IPS-11a (cell line): ENCODE results near the gene SNRNP70.
"Not testable (repeated sequence)": the region's sequence is repeated elsewhere in the genome, so short reads cannot be mapped to it uniquely, and the experiment has no call there.

Experiments
- H3K4me3 ChIP-seq: one replicate; pipeline ENCODE4 v1.5.1; 2013; ENCODE audit warnings: low read depth, low read length, control low read depth

Gene SNRNP70

DNA sequence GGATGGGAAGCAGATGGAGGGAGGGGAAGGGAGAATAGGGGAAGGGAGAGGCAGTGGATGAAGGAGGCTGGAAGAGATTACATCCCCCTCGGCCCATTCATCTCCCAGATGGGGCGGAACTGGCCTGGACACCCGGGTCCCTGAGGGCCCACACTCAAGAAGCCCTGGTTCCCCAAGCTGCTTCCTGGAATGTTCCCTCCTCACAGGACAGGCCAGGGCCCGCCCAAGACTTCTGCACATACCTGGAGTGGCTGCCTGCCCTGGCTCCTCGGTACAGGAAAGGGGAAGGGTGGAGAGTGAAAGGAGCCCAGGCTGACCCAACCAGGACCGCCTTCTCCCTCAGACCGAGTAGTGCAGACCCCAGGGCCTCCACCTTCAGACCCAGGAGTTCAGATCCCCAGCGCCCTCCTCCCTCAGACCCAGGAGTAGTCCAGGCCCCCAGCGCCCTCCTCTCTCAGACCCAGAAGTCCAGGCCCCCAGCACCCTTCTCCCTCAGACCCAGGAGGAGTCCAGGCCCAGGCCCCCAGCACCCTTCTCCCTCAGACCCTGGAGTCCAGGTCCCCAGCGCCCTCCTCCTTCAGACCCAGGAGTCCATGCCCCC, 21.1 kb upstream of the SNRNP70 start:
- peak overlapping the region; percentile 24 for H3K4me3 ChIP-seq

DNA sequence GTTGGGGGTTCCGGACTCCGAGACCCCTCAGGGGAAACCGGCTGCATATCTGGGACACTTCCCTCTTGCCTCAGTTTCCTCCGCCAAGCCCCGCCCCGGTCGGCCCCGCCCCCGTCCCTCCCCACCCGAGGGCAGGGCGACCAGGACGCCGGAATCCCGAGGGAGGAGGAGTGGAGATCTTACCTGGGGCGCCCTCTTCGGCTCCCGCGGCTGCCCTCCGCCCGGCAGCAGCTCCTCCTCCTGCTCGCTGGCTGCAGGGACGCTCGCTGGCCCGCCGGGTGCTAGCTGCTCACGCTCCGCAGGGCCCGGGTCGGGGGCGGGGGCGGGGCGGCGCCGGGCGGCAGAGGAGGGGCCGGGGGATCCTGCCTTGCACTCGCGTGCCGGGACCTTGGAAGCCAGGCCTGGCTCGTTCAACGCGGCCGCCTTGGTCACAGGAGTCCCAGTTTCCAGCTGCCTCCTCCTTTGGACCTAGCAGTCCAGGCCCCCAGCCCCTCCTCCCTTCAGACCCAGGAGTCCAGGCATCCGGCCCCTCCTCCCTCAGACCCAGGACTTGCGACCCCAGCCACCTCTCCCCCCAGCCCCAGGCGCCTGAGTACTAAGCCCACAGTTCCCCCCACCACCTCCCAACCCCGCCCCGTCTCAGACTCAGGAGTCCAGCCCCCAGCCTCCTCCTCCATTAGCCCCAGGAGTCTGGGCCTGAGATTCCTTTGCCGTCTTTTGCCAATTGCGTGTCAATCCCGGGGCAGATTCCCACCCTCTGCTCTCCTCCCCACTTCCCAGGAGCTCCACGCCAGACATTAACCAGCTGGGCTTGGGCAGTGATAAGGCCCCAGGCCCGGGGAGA, 20.3 kb upstream of the SNRNP70 start, which contains the start of gene NTF4:
TSS of gene NTF4 (minus strand) at position 51 of the 844 bp plus-strand sequence. CDS start 2,821 bp downstream, outside the sequence.
- H3K4me3 ChIP-seq: peak within 1 kb of the TSS; percentile 24

DNA sequence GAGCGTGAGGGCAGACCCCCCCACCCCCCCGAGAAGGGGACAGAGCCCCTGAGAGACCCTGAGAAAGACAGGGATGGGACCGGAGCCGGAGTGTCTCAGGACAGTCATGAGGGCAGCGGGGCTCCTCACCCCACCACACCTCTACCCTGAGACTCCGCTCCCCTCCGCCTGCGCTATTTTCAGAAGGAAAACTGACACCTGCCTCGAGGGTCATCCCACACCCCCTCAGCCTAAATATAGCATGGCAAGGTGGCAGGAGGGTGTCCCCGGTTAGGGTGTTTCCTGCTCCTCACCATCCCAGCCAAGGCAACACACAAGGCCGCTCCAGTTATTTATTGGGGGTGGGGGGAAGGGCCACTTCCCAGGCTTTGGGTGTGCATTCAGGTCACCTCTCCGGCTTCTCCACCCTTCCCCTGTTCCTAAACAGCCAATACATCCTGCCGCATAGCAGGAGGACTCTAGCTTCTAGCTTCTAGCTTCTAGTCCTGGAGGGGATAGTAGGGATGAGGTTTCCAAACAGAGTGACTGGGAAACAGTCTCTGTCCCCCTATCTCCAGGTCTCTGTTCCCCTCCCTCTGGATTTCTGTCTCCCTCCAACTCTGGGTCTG, 19.2 kb upstream of the SNRNP70 start:
- H3K4me3 ChIP-seq: no peak overlapping the region

DNA sequence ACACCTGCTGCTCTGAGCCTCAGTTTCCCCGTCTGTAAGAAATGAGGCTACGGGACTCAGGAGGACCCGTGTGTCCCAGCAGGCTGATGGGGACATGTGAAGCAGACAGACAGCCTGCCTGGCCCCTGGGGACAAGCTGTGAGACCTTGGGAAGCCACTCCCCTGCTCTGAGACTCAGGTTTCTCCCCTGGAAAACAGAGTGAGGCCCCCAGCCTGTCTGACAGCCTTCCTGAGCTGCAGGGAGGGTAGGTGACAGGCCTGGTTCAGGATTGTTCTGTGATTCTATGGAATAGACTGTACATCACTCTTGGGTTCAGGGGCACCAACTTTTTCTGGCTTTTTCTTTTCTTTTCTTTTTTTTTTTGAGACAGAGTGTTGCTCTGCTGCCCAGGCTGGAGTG, 17.7 kb upstream of the SNRNP70 start:
- no peak overlapping the region for H3K4me3 ChIP-seq

DNA sequence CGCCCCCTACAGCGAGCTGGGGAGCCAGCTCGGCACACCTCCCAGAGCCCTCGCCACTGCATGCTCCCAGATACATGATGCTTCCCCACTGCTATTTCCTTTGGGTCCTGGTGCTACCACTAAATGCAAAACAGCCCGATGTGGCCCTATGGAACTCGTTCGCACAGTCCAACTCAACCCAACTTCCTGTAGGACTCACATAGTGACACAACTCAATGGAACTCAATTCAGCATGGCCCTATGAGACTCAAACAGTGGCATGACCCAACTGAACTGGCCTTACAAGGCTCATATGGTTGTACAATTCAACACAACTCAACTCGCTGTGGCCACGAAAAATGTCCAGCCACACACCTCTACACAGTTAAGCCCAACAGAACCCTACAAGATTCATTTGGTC, 16.2 kb upstream of the SNRNP70 start:
- no peak overlapping the region for H3K4me3 ChIP-seq

DNA sequence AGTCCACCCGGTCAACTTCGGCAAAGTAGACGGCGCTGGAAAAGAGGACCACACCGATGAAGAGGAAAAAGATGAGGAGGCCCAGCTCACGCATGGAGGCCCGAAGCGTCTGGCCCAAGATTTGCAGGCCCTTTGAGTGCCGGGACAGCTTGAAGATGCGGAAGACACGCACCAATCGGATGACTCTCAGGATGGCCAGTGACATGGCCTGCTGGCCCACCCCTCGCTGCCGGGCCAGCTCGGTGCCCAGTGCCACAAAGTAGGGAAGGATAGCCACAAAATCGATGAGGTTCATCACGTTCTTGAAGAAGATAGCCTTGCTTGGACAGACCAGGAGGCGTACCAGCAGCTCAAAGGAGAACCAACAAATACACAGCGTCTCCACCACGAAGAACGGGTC, 14.8 kb upstream of the SNRNP70 start:
- no peak overlapping the region for H3K4me3 ChIP-seq

DNA sequence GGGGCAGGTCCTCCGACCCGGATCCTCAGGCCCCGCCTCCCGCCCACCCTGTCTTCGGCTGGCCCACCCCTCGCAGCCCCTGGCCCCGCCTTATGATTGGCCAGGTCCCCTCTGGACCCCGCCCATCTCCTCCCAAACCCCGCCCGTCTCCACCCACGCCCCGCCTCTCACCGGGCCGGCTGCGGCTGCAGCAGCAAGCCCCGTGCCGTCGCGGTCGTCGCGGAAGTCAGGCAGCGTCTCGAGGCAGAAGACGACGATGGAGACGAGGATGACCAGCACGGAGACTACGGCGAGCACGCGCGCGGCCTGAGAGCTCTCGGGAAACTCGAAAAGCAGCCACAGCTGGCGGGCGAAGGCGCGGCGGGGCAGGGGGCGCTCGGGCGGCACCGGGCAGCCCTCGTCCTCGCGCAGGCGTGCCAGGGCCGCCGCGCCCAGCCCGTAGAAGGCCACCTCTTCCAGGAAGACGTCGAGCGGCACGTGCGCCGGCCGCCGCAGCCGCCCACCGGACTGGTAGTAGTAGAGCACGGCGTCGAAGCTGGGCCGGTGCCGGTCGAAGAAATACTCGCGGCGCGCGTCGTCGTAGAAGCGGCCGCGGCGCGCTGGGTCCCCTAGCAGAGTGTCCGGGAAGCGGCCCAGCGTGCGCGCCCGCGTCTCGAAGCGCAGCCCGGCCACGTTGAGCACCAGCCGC, 13.2 kb upstream of the SNRNP70 start:
- no peak overlapping the region for H3K4me3 ChIP-seq

DNA sequence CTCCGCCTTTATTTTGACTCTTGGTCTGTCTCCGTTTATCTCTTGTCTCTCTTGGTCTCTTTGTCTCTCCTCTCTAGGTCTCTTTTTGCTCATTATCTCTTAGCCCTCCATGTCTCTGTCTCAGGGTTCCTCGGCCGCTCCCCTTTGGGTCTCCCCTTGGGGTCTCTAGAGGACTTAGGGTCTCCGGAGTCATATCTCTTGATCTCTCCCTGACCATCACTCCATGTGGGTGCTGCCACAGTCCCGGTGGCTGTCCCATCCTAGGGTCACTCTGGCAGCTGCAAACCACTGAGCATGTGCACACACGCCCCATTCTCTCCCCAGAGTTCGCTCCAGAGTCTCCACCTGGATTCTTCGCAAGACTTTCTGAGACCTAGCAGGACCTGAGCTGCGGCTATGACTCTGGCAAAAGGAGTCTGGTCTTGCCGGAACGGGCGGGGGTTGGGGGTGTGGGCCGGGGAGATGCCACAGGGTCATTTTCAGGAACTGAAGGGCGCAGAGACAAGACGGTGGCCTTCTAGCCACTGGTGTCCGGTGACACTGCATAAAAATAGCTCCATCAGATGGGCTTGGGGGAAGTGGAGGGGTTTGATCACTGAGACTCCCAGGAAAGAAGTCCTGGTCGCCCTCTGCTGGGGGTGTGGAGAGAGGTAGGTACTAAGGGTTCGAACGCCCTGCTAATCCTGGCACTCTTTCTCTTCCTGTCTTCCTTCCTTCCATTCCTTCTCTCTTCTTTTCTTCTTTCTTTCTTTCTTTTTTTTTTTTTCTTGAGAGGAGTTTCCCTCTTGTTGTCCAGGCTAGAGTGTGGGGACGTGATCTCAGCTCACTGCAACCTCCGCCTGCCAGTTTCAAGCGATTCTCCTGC, 11.5 kb upstream of the SNRNP70 start:
- H3K4me3 ChIP-seq: no peak overlapping the region

DNA sequence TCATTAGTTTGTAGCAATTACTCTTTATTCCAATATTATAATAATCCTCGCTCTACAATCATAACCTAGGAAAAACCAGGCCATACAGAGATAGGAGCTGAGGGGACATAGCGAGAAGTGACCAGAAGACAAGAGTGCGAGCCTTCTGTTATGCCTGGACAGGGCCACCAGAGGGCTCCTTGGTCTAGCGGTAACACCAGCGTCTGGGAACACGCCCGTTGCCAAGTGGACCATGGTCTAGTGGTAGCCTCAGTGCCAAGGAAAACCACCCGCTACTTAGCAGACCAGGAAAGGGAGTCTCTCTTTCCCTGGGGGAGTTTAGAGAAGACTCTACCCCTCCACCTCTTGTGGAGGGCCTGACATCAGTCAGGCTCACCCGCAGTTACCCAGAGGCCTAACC, 10.4 kb upstream of the SNRNP70 start:
- not testable (repeated sequence) for H3K4me3 ChIP-seq

DNA sequence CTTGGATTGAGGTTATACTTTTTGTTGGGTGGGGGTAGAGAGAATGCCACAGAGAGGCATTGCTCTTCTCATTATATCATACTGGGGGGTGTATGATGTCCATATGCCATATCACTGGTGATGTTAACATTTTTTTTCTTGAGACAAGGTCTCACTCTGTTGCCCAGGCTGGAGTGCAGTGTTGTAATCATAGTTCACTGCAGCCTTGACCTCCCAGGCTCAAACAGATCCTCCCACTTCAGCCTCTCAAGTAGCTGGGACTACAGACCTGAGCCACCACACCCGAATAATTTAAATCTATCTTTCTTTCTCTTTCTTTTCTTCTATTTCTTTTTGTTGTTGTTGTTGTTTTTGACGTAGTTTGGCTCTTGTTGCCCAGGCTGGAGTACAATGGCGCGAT, 4.9 kb upstream of the SNRNP70 start:
- H3K4me3 ChIP-seq: no peak overlapping the region

DNA sequence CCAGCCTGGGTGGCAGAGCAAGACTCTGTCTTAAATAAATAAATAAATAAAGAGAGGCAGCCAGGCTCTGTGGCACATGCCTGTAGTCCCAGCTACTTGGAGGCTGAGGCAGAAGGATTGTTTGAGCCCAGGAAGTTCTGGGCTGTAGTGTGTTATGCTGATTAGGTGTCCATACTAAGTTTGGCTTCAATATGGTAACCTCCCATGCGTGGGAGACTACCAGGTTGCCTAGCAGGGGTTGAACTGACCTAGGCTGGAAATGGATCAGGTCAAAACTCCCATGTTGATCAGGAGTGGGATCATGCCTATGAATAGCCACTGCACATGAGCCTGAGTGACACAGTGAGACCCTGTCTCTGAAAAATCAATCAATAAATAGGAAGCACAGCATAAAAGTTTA, 4.0 kb upstream of the SNRNP70 start:
- H3K4me3 ChIP-seq: no peak overlapping the region

DNA sequence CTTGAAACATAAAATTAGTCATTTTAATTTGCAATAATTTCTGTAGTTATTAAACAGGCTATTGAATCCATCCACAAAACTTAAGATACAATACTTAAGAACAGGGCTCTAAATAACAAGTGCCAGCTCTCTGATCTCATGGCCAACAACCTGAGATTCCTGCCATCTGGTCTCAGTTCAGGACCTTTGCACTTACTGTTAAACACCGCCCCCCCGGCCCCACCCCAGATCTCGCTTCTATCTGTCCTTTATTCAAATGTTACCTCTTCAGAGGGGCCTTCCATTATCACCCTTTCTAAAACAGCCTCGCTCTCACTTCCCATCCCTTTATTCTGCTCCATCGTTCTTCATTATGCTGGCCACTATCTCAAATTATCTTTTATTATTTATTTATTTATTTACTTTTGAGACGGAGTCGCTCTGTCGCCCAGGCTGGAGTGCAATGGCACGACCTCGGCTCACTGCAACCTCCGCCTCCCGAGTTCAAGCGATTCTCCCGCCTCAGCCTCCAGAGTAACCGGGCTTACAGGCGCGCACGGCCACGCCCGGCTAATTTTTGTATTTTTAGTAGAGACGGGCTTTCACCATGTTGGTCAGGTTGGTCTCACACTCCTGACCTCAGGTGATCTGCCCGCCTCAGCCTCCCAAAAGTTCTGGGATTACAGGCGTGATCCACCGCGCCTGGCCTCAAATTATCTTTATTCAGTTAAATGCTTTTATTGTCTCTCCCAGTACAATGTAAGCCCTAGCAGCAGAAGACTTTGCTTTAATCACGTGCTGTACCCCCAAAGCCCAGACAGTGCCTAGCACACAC, 838 bp upstream of the SNRNP70 start:
- no peak overlapping the region for H3K4me3 ChIP-seq

DNA sequence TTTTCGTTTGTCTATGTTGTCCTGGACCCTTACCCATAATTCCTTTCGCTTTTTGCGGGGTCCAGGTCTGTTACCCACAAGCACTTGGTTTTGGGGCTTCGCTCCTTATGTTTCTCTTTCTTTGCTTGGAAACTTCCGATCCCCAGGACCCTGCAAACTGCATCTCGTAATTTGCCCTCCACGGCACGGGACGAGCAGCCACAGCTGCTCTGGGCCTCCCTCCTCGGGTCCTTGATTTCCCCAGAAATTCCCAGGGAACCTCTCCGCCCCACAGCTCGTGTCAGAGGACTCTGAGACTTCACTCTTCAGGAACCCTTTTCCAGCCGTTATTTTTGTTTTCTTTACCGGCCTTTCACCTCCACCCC, 599 bp downstream of the SNRNP70 start:
- peak overlapping the region; percentile 94 for H3K4me3 ChIP-seq

DNA sequence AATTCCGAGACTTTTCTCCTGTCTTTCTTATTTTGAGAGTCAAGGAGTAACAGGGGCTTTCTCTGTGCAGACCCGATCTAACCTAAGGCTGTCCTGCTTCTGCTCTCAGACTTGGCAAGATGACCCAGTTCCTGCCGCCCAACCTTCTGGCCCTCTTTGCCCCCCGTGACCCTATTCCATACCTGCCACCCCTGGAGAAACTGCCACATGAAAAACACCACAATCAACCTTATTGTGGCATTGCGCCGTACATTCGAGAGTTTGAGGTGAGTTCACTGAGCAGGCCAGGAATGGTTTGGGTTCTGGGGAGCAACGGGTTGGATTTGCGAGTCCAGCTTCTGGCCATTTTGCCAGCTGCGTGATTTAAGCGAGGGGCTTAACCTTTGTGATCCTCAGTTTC, 1.0 kb downstream of the SNRNP70 start:
- H3K4me3 ChIP-seq: peak overlapping the region; percentile 94

DNA sequence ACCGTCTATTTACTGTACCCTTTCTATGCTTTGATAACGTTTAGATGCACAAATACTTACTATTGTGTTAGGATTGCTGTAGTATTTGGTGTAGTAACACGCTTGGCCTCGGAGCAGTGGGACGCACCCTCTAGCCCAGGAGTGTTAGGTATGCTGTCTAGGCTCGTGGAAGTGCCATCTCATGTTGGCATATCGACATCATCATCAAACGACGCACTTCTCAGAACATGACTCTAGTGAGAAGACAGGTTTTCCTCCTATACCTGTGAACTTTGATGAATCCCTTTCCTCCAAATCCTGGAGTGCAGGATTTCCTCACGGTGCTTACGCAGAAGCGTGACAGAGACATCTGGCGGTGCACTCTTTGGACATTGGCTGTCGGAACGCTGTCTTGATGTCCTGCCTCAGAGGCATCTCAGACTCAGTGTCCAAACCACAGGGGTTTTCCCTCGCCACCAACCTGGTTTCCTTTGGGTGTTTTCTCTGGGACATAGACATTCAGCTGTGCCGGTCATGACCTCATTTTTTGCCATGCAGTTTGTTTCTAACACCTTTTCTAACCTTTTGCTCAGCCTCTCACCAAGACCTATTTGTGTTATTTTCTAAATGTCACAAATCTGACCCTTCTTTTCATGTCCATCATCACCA, 6.3 kb downstream of the SNRNP70 start:
- no peak overlapping the region for H3K4me3 ChIP-seq

DNA sequence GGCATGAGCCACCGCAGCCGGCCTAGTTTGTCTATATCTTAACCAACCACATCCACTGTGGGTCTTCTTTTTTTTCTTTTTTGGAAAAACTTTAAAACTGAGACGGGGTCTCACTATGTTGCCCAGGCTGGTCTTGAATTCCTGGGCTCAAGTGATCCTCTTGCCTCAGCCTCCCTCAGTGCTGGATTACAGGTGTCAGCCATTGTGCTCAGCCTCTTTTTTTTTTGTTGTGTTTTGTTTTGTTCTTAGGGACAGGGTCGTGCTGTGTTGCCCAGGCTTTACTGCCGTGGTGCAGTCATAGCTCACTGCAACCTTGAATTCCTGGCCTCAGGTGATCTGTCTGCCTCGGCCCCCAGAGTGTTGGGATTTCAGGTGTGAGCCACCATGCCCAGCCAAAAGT, 7.4 kb downstream of the SNRNP70 start:
- H3K4me3 ChIP-seq: no peak overlapping the region

DNA sequence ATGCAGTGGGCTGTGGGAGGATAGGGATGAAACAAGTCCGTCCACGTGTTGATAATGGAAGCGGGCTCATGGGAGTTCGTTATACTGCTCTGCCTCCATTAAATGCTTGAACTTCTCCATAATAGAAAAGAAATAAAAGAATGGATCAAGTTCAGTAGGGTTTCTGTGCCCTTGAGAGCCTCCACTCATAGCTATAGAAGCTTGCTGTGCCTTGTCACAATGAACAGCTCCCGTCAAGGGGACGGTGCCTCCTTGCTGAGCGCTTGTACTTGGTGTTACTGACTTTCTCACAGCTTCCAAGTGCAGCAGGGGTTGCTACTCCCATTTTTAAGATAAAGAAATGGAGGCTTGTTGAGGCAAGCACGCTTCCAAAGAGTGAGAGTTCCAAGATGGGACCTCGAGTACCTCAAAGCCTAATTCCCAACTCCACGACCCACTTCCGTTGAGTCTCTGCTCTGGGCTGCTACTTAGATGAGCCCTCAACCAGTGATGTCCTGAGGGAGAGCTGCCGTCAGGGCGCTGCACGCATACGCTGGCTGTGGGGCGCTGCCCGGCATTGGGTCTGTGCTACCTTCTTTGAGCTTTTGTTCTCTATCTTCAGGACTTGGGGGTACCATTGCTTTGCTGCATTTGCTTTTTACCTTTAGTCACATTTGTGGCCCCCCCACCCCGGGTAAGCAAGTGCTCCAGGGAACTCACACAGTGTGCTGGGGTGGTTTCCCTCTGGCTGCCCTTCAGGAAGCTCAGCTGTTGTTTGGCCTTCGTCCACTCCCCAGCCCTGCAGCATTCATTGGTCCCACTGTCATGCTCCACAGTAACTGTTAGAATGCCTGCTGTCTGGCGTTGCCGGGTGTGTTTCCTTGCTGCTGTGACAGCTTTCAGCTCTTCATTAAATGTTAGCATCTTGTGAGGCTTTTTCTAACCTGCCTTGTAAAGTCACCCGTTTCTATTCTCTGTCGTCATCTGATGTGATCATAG, 9.5 kb downstream of the SNRNP70 start:
- H3K4me3 ChIP-seq: no peak overlapping the region
